ENCODE measurements around the gene MTCH1. TPM values are rescaled to one million over a fixed set of nuclear protein-coding genes. Genes with fewer than 3 reads are reported as not detected.

Gene MTCH1
- total RNA-seq, 2 donors from 2014 or later = 237 to 273 TPM

GRCh38 chr6:37030599-37030998 lies 44.6 kb upstream of the MTCH1 start:
- Histone ChIP-seq H3K36me3 (no peaks in the 10 kb centered on the region), H3K9me3 (no peaks in the 10 kb centered on the region), H3K27me3 (replicated peaks; ENCODE audit: insufficient read depth) (no peaks in the 10 kb centered on the region), H3K27ac (no peak overlapping the region), H3K4me3 (no peak overlapping the region), H3K4me1 (ENCODE audit: control insufficient read depth in 1 of 2, low read depth in 2 of 2) (no peaks in the 10 kb centered on the region)
- no peak for ATAC-seq (ENCODE audit: insufficient number of reproducible peaks, low FRiP score, low read depth)
- no peak for DNase-seq (ENCODE audit: low spot score)
- TF ChIP-seq CTCF (IDR thresholded peaks at IDR 0.05) = no peak

- TF ChIP-seq CTCF (IDR thresholded peaks at IDR 0.05) = peak; percentile 54
- Histone ChIP-seq H3K36me3 (no peaks in the 10 kb centered on the region), H3K4me1 (ENCODE audit: control insufficient read depth in 1 of 2, low read depth in 2 of 2) (no peaks in the 10 kb centered on the region), H3K9me3 (no peaks in the 10 kb centered on the region), H3K27me3 (replicated peaks; ENCODE audit: insufficient read depth) (no peaks in the 10 kb centered on the region), H3K4me3 (no peak overlapping the region), H3K27ac (no peak overlapping the region)
- ATAC-seq (ENCODE audit: insufficient number of reproducible peaks, low FRiP score, low read depth) (peak; percentile 37), DNase-seq (ENCODE audit: low spot score) (no peak)
Observed at GRCh38 chr6:37029249-37029971, 43.4 kb upstream of the MTCH1 start.

- no peak for TF ChIP-seq CTCF (IDR thresholded peaks at IDR 0.05)
Observed at GRCh38 chr6:37027811-37028469, 41.9 kb upstream of the MTCH1 start.

GRCh38 chr6:37027036-37027720 lies 41.2 kb upstream of the MTCH1 start:
- no peaks in the 10 kb centered on the region for H3K36me3 ChIP-seq
- H3K4me3 ChIP-seq = no peak overlapping the region
- H3K27ac ChIP-seq = no peak overlapping the region
- no peak for TF ChIP-seq CTCF (IDR thresholded peaks at IDR 0.05)
- H3K9me3 ChIP-seq = no peaks in the 10 kb centered on the region
- no peaks in the 10 kb centered on the region for H3K4me1 ChIP-seq (ENCODE audit: control insufficient read depth in 1 of 2, low read depth in 2 of 2)
- DNase-seq (ENCODE audit: low spot score) (no peak), ATAC-seq (ENCODE audit: insufficient number of reproducible peaks, low FRiP score, low read depth) (no peak)
- H3K27me3 ChIP-seq (replicated peaks; ENCODE audit: insufficient read depth) = no peaks in the 10 kb centered on the region

More at GRCh38 chr6:37027811-37028469, 41.9 kb upstream of the MTCH1 start:
- H3K9me3 ChIP-seq = no peaks in the 10 kb centered on the region
- no peak overlapping the region for H3K4me3 ChIP-seq
- ATAC-seq (ENCODE audit: insufficient number of reproducible peaks, low FRiP score, low read depth) (no peak), DNase-seq (ENCODE audit: low spot score) (no peak)
- H3K27me3 ChIP-seq (replicated peaks; ENCODE audit: insufficient read depth) = no peaks in the 10 kb centered on the region
- no peaks in the 10 kb centered on the region for H3K36me3 ChIP-seq
- no peak overlapping the region for H3K27ac ChIP-seq
- no peaks in the 10 kb centered on the region for H3K4me1 ChIP-seq (ENCODE audit: control insufficient read depth in 1 of 2, low read depth in 2 of 2)

All from thoracic aorta (tissue), 2 donors.